Astrocyte of the spinal cord (primary cell): ENCODE results near the gene PPP3CA.

Experiments
- DNase-seq: peaks from one replicate; pipeline ENCODE4 v3.0.0; 2011; ENCODE audit warnings: low read depth, low spot score
- H3K4me3 ChIP-seq: 2 replicates; pipeline ENCODE4 v1.5.1; 2011; ENCODE audit warnings: low read depth, mild to moderate bottlenecking, low read length, moderate library complexity
- CTCF ChIP-seq: IDR thresholded peaks from 2 replicates; pipeline ENCODE4 v1.5.1; 2012; ENCODE audit warnings: low read depth, mild to moderate bottlenecking, low read length, inconsistent platforms
- in situ Hi-C: cut with HindIII; loops from 2 replicates; pipeline ENCODE4 v1.10.0; 2017; ENCODE audit warnings: low sequenced_read_pairs

PPP3CA gene

GRCh38 chr4:101032541-101032940, 314.8 kb downstream of the PPP3CA start:
- H3K4me3 ChIP-seq = no peak overlapping the region
- no peak for DNase-seq
- no peak for TF ChIP-seq CTCF
- in situ Hi-C loops = no loop called here

GRCh38 chr4:101031971-101032370, 315.4 kb downstream of the PPP3CA start:
- H3K4me3 ChIP-seq = no peak overlapping the region
- no peak for DNase-seq
- in situ Hi-C loops = no loop called here
- no peak for TF ChIP-seq CTCF

GRCh38 chr4:101028886-101029285, 318.4 kb downstream of the PPP3CA start:
- in situ Hi-C loops = no loop called here
- no peak for TF ChIP-seq CTCF
- H3K4me3 ChIP-seq = no peak overlapping the region
- DNase-seq = no peak

GRCh38 chr4:101027721-101028120, 319.6 kb downstream of the PPP3CA start:
- no peak for DNase-seq
- no peak overlapping the region for H3K4me3 ChIP-seq
- in situ Hi-C loops = no loop called here
- TF ChIP-seq CTCF = no peak

- TF ChIP-seq CTCF = no peak
- H3K4me3 ChIP-seq = no peak overlapping the region
- in situ Hi-C loops = no loop called here
- DNase-seq = no peak
Measured at GRCh38 chr4:101025755-101026154, 321.6 kb downstream of the PPP3CA start.

GRCh38 chr4:101022151-101023024, 324.9 kb downstream of the PPP3CA start:
- H3K4me3 ChIP-seq = no peak overlapping the region
- TF ChIP-seq CTCF = no peak
- in situ Hi-C loops = no loop called here
- peak; percentile 39 for DNase-seq
